GM13977 (cell line): ENCODE results near the gene TPT1.

Experiments used
- DNase-seq: peaks from one replicate; pipeline ENCODE4 v3.0.0; 2012; ENCODE audit warnings: low spot score
- CTCF ChIP-seq: IDR thresholded peaks from 2 replicates; pipeline ENCODE4 v1.5.1; 2012; ENCODE audit warnings: mild to moderate bottlenecking, control low read depth; ENCODE audit not compliant: insufficient read depth; ENCODE audit errors: extremely low read depth, missing control alignments
- in situ Hi-C: fragments of 300-500 bp; cut with MboI; formaldehyde crosslinking; loops from one replicate; pipeline ENCODE4 v1.12.0; 2022; ENCODE audit warnings: low sequenced_read_pairs, low pct_unique_long_range_greater_than_20kb, mixed read lengths, inconsistent platforms; ENCODE audit not compliant: unreplicated experiment

TPT1 gene

GRCh38 chr13:45305079-45305478, 35.9 kb downstream of the TPT1 start:
- in situ Hi-C loops = loop anchor here (10.0 kb wide), 1 partner anchor 260 kb away; no protein-coding TSS in a partner anchor
- no peak for DNase-seq
- TF ChIP-seq CTCF = no peak

GRCh38 chr13:45303866-45304265, 37.1 kb downstream of the TPT1 start:
- no peak for TF ChIP-seq CTCF
- in situ Hi-C loops = loop anchor here (10.0 kb wide), 1 partner anchor 259 kb away; no protein-coding TSS in a partner anchor
- DNase-seq = no peak

- in situ Hi-C loops = loop anchor here (10.0 kb wide), 1 partner anchor 258 kb away; no protein-coding TSS in a partner anchor
- no peak for DNase-seq
- TF ChIP-seq CTCF = no peak
Measured at GRCh38 chr13:45303026-45303425, 38.0 kb downstream of the TPT1 start.

- in situ Hi-C loops = loop anchor here (10.0 kb wide), 1 partner anchor 258 kb away; no protein-coding TSS in a partner anchor
- no peak for DNase-seq
- TF ChIP-seq CTCF = no peak
Measured at GRCh38 chr13:45302507-45302906, 38.5 kb downstream of the TPT1 start.

- DNase-seq = no peak
- in situ Hi-C loops = loop anchor here (10.0 kb wide), 1 partner anchor 256 kb away; no protein-coding TSS in a partner anchor
- TF ChIP-seq CTCF = no peak
Measured at GRCh38 chr13:45301263-45301662, 39.7 kb downstream of the TPT1 start.

- no peak for TF ChIP-seq CTCF
- DNase-seq = no peak
- in situ Hi-C loops = loop anchor here (10.0 kb wide), 1 partner anchor 256 kb away; no protein-coding TSS in a partner anchor
Measured at GRCh38 chr13:45300190-45300985, 40.6 kb downstream of the TPT1 start.
